Measurements from ENCODE around the gene OLFML3.
"Not testable (repeated sequence)": the region's sequence is repeated elsewhere in the genome, so short reads cannot be mapped to it uniquely, and the experiment has no call there.

Gene OLFML3, protein sequence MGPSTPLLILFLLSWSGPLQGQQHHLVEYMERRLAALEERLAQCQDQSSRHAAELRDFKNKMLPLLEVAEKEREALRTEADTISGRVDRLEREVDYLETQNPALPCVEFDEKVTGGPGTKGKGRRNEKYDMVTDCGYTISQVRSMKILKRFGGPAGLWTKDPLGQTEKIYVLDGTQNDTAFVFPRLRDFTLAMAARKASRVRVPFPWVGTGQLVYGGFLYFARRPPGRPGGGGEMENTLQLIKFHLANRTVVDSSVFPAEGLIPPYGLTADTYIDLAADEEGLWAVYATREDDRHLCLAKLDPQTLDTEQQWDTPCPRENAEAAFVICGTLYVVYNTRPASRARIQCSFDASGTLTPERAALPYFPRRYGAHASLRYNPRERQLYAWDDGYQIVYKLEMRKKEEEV

DNA sequence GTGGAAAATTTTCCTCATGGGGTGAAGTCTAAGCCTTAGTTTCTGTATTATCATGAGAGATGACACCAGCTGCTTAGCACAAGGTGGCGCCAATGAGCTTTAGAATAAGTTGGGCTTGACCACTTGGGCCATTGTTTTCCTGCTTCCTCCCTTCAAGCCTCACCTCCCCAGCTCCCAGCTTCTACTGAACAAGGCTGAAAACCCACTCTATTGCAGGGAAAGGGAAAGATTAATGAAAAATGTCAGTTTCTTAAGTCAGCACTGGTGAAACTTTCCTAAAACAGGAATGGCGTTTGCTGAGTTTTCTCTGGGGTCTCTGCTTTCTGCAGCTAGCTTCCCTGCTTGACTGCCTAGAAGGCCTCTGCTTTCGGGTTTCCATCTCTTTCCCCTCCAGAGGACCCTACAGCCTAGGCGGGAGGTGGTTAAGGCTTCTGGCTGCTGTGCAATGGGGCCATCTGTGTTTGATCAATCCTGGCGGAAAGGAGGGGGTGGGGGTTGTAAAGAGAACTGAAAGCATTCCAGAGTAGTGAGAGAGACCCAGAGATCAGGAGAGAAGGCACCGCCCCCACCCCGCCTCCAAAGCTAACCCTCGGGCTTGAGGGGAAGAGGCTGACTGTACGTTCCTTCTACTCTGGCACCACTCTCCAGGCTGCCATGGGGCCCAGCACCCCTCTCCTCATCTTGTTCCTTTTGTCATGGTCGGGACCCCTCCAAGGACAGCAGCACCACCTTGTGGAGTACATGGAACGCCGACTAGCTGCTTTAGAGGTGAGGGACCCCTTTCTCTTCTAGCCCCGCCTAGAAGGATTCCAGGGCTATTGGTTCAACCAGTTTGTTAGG is at the start of gene OLFML3:
TSS of gene OLFML3 (plus strand) at position 612 of the 840 bp plus-strand sequence. CDS start at position 655, 43 bp downstream.
- ATAC-seq = no peak

DNA sequence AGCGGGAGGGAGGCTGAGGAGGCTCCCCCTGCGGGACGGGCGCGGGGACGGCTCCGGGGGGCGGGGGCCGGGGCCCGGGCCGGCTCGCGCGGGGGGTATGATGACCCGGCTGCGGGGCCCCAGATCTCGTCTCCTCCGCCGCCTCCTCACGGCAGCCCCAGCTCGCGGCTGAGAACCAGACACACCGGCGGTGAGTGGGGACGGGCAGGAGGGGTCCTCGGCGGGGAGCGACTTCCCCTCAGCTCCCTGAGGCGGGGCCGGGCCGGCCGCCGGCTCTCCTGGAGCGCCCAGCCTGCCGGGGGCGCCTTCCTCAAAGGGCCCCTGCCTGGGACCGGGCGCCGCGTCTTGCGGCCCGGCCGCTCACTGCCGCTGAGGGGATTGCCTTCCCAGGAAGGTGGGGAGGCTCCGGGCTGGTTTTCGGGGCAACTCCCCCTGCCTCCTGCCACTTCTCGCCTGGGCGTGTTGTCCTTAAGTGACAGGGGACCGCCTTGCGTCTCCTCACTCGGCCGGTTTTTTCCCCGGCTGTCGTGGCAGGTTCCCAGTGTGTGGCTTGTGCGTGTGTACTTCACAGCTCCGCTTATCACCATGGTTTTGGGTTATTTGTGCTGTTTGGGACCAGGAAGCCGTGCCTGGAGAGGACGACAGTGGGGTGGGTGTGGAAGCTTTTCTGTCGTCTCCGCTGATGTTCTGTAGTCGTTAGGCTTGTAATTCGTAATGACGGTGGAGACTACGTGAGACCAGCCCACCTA is 49.4 kb upstream of the OLFML3 start:
- peak; percentile 33 to 34 for ATAC-seq

DNA sequence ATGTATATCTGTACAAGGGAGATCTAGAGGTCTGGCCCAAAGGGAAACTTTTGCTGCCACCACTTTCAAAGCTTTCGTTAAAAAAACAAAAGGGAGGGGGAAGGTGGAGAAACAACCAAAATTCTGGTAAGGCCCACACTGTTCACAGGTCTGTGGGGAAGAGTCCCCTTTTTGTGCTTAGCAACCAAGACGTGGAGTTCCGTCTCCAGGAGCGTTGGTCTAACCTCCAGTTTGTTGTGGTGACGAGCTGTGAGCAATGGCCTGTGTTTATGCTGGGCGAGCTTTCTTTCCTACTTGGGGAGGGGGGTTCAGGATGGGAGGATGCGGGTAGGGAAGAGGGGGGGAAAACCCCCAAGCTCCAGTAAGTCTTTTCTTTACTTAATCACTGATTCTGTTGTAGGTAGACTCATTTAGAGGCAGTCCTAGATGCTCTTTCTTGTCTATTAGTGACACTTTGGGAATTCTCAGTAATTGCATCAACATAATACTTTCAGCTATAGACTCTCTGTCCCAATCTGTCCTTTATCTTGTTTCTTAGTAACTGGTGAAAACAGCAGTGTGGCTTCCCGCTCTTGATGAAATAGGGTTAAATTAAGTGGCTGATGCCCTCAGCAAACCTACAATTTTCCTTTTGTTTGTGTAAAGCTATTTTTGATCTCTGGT is 48.6 kb upstream of the OLFML3 start:
- ATAC-seq = peak; percentile 36 to 38

DNA sequence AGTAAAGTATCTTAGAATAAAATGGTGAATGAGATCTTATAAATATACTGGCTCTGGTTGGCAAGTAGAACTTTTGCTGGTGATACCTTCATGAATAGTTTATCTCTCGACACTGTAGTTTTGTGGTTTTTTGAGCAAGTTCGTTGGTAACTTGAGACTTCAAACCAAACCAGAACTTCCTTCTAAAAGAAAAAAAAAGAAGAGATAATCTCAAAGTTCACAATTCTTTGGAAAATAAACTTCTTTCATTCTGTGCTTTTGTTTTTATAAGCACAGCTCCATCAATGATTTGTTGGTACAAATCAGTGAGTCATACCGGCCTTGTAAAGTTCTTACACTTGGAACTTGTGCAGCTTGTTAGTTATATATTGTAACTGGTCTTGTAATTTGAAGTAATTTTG is 47.8 kb upstream of the OLFML3 start:
- no peak for ATAC-seq

DNA sequence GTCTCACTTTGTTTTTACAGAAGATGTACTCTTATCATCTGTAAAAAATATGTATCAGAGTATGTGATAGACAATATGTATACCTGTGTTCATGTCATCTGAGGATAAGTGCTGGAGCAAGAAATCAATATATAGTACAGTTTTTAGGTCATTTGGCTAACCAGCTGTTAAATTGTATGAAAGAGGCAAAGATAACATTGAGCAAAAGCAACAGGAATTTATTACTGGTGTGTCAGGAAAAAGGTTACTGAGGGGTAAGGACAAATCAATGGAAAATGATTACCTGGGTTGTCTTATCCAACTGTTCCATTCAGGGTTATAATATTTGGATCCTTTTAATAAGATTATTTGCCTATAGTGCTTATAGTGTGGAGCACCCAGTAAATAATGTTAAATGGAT is 45.3 kb upstream of the OLFML3 start:
- ATAC-seq = no peak

DNA sequence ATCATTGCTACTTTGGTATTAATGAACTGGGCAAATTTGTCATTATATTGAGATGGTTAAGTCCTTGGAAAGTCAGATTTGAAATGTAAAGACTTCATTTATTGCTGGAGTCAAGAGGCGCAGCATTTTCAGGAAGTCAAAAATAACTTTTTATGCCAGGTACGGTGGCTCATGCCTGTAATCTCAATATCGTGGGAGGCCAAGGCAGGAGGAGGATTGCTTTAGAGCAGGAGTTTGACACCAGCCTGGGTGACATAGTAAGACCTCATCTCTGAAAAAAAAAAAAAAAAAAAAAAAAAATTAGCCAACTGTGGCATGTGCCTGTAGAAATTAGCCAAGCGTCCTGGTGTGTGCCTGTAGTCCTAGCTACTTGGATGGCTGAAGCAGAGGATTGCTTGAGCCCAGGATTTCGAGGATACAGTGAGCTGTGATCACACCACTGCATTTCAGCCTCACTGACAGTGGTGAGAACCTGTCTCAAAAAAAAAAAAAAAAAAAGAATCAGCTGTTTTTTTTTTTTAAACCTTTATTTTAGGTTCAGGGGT is 44.7 kb upstream of the OLFML3 start:
- ATAC-seq = no peak

DNA sequence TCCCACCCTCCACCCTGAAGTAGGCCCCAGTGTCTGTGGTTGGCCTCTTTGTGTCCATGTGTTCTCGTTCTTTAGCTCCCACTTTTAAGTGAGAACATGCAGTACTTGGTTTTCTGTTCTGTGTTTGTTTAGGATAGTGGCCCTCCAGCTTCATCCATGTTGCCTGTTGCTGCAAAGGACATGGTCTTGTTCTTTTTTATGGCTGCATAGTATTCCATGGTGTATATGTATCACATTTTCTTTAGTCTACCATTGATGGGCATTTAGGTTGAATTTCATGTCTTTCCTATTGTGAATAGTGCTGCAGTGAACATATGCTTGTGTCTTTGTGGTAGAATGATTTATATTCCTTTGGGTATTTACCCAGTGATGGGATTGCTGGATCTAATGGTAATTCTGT is 44.1 kb upstream of the OLFML3 start:
- no peak for ATAC-seq

DNA sequence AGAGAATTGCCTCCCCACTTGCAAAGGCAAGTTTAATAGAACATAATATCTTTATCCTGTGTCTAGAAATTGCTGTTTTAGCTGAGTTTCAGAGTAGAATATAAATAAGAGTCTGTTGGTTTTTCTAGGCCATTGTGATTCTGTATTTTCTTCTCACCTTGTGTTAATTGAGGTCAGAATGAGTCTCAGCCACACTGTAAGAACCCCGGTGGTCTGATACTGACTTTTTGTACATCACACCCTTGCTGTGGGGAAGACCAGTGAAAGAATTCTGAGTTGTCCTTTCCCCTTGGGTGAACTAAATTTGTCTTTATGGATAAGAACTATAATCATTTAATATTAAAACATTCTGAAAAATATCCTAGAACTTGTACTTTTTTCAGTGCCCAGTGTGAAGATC is 43.3 kb upstream of the OLFML3 start:
- ATAC-seq = peak in 1 of 2 donors; percentile 36

DNA sequence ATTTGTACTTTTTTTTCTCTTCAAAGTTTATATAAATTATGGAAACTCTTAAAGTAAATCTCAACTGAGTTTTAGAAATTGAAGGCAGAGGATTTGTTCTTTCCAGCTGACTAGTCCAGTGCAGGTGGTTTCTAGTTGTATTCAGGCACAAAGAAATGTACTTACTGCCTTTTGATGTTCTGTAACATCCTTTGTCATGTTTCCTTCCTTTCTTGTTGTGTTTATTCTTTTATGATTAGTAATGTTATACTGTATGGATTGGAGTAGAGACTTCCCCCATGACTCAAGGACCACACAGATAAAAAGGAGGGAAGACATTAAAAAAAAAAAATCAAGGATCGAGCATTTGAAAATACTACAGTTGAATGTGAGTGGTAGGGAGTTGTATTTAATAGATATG is 42.1 kb upstream of the OLFML3 start:
- ATAC-seq = no peak

DNA sequence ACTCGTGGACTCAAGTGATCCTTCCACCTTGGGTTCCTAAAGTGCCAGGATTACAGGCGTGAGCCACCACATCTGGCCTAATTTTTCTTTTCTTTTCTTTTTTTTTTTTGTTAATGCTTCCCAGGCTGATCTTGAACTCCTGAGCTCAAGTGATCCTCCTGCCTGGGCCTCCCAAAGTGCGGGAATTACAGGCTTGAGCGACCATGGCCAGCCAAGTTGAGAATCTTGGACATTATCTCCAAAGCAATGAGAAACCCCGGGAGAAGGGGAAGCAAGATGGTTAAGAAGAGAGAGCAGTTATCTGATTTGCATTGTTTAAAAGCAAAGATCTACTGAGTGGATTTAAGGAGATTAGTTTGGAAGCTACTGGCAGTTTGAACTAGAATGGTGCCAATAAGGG is 41.1 kb upstream of the OLFML3 start:
- ATAC-seq = no peak

DNA sequence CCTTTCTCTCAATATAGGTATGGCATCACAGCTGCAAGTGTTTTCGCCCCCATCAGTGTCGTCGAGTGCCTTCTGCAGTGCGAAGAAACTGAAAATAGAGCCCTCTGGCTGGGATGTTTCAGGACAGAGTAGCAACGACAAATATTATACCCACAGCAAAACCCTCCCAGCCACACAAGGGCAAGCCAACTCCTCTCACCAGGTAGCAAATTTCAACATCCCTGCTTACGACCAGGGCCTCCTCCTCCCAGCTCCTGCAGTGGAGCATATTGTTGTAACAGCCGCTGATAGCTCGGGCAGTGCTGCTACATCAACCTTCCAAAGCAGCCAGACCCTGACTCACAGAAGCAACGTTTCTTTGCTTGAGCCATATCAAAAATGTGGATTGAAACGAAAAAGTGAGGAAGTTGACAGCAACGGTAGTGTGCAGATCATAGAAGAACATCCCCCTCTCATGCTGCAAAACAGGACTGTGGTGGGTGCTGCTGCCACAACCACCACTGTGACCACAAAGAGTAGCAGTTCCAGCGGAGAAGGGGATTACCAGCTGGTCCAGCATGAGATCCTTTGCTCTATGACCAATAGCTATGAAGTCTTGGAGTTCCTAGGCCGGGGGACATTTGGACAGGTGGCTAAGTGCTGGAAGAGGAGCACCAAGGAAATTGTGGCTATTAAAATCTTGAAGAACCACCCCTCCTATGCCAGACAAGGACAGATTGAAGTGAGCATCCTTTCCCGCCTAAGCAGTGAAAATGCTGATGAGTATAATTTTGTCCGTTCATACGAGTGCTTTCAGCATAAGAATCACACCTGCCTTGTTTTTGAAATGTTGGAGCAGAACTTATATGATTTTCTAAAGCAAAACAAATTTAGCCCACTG is 38.7 kb upstream of the OLFML3 start:
- ATAC-seq = peak; percentile 48 to 59

DNA sequence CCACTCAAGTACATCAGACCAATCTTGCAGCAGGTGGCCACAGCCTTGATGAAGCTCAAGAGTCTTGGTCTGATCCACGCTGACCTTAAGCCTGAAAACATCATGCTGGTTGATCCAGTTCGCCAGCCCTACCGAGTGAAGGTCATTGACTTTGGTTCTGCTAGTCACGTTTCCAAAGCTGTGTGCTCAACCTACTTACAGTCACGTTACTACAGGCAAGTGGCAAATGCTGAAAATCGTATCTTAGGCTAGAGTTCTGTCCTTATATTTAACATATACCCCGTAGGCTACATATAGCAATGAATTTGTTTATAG is 38.1 kb upstream of the OLFML3 start:
- ATAC-seq = no peak

DNA sequence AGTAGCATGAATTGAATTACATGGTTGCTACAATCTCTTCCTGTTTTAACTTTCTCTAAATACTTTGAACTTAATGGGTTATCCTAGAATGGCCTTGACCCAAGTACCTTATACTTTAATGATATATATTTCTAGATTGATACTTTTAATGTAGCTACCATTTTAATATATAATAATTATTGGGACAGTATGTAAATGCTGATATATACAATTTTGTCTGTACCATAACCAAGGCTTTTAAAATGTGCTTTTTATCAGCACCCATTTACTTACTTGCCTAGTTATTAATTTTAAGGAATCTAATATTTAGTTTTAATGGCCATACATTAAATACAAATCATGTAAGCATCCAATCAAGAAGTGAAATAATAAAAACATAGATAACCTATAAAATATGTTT is 36.7 kb upstream of the OLFML3 start:
- ATAC-seq = no peak

DNA sequence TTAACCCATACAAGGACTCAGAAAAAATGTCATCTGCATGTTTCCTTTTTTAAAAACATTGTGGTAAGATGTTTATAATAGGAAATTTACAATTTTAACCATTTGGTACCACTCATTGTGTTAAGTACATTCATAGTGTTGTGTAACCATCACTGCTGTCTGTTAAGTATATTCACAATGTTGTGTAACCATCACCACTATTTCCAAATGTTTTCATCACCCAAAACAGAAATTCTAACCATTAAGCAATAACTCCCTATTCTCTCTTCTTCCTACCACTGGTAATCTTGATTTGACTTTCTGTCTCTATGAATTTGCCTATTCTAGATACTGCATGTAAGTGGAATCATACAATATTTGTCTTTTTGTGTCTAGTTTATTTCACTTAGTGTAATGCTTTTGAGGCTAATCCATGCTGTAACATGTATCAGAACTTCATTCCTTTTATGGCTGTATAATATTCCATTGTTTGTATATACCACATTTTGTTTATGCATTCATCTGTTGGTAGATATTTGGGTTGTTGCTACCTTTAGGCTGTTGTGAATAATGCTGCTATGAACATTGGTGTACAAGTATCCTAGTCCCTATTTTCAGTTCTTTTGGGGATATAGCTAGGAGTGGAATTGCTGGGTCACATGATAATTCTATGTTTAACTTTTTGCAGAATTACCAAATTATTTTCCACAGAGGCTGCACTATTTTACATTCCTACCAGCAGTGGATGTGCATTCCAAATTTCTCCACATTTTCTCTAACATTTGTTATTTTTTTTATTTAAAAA is 36.1 kb upstream of the OLFML3 start:
- ATAC-seq = no peak

DNA sequence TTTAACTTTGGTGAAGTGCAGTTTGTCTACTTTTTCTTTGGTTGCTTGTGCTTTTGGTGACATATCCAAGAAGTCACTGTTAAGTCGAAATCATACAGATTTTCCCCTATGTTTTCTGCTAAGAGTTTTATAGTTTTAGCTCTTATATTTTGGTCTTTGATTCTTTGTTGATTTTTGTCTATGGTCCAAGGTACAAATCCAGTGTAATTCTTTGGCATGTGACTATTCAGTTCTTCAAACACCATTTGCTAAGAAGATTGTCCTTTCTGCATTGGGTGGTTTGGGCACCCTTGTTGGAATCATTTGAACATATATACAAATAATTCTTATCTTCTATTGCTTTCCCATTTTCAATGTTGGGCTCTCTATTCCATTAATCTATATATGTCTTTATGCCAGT is 33.9 kb upstream of the OLFML3 start:
- no peak for ATAC-seq

DNA sequence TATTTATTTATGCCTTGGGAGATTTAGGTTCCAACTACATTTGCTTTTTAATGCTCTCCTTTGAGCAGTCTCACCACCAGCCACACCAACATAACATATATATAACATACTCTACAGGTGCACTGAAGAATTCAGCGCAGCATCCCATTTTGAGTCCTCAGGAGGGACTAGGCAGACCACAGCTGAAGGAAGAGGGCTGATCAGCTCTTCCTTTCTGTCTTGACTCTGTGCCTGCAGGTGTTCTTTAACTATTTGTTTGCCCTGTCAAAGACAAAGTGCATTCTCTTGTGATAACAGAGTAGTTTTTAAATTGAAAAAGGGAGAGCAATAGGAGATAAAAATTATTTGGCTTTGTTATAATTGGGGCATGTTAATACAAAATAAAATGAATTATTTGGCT is 33.2 kb upstream of the OLFML3 start:
- no peak for ATAC-seq

DNA sequence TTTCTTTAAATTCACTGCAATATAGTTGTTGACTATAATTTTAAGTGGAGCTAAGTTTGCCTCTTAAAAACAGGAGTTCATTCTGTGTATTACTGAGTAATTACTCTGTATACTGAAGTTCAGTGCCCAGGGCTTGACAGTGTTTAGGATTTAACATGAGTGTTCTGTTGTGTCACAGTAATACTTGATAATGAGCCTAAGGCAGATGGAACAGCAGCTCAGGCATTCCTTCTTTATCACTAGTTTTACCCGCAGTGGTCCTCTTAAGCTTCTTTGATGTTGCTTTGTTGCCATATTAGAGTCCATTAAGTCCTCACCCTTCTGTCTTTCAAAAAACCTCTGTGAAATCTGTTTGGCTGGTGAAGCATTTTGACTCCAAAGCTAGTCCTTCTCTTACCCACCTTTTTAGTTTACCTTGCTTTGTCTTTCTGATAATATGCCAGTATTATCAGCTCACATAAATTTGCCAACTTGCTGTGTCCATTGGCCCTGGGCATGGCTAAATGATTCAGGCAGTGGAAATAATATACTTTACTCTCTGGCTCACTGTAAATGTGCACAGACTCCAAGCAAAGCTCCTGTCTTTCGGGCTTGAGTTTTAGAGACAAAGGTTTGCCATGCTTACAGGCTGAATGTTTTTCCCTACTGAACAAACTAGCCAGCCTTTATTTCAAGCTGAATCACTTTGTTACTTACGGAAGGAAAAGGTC is 32.4 kb upstream of the OLFML3 start:
- ATAC-seq = peak; percentile 50 to 54

DNA sequence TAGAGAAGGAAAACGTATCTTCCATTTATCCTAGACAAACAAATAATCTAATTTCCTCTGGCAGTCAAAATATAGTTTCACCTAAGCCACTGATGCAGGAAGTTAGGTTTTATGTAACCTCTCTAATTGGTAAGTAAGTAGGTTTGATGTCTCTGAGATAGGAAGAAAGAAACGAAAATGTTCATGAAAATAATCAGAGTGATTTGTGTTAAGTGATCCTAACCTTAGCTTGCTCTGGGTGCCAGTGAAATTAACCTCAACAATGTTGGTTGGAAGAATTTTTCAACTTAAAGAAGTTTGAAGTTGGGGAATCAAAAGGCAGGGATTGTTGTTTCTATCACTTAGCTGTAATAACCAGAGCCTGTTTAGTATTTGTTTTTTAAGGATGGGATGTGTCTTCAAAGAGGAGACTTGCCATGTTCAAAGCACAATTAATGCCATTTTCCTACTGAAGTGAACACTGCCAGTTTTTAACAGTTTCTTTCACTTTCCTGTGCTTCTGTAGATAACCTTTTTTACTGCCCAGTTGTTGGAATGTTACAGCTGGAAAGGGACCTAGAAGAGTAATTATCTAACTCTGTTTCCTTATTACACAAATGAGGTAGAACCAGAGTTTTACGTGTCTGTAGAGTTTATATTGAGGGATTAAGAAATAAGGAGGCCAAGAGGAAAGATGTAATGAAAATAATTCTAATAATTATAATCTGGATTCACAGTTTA is 31.7 kb upstream of the OLFML3 start:
- no peak for ATAC-seq

DNA sequence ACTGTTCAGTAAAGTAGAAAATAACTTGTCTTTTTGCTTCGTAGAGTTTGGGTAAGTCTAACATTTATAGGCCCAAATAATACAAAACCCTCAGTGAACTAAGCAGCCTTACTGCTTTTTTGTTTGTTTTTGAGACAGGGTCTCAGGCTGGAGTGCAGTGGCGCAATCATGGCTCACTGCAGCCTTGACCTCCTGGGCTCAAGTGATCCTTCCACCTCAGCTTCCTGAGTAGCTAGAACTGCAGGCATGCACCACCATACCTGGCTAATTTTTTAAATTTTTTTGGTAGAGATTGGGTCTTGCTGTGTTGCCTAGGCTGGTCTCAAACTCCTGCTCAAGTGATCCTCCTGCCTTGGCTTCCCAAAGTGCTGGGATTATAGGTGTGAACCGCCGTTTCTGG is 31.1 kb upstream of the OLFML3 start:
- not testable (repeated sequence) for ATAC-seq

Measured in activated CD4-positive, CD25-positive, alpha-beta regulatory T cell treated with anti-CD3 and anti-CD28 coated beads, Interleukin-2, amount 50 U/mL, for 24 hours (primary cell).